Fibroblast of mammary gland (primary cell): ENCODE measurements around the gene KRT25.

Experiments used
- DNase-seq: peaks from one replicate; pipeline ENCODE4 v3.0.0-alpha.2; 2010; ENCODE audit warnings: low read depth
- H3K4me3 ChIP-seq: 2 replicates; pipeline ENCODE4 v1.5.1; 2011; ENCODE audit warnings: low read depth, mild to moderate bottlenecking, low read length, moderate library complexity; ENCODE audit not compliant: control insufficient read depth
- CTCF ChIP-seq: conservative IDR thresholded peaks from 2 replicates; pipeline ENCODE4 v1.5.1; 2011; ENCODE audit warnings: low read depth, low read length, inconsistent platforms; ENCODE audit not compliant: control insufficient read depth, insufficient read depth

KRT25 gene

GRCh38 chr17:40724656-40725055 is 30.5 kb downstream of the KRT25 start:
- peak; percentile 25 for DNase-seq
- H3K4me3 ChIP-seq = no peak overlapping the region
- TF ChIP-seq CTCF = no peak

- DNase-seq = no peak
- no peak overlapping the region for H3K4me3 ChIP-seq
- no peak for TF ChIP-seq CTCF
Measured at GRCh38 chr17:40722241-40722640, 32.9 kb downstream of the KRT25 start.

GRCh38 chr17:40720899-40721298 is 34.2 kb downstream of the KRT25 start:
- no peak for DNase-seq
- TF ChIP-seq CTCF = no peak
- no peak overlapping the region for H3K4me3 ChIP-seq

GRCh38 chr17:40718930-40719329 is 36.2 kb downstream of the KRT25 start:
- no peak for TF ChIP-seq CTCF
- DNase-seq = no peak
- H3K4me3 ChIP-seq = no peak overlapping the region

GRCh38 chr17:40717776-40718175 is 37.4 kb downstream of the KRT25 start:
- no peak for TF ChIP-seq CTCF
- H3K4me3 ChIP-seq = no peak overlapping the region
- DNase-seq = no peak

GRCh38 chr17:40714473-40714872 is 40.7 kb downstream of the KRT25 start:
- H3K4me3 ChIP-seq = no peak overlapping the region
- no peak for TF ChIP-seq CTCF
- no peak for DNase-seq

- no peak for TF ChIP-seq CTCF
- DNase-seq = peak; percentile 50
- no peak overlapping the region for H3K4me3 ChIP-seq
Measured at GRCh38 chr17:40707745-40708144, 47.4 kb downstream of the KRT25 start.
